Mesenchymal stem cell (in vitro differentiated cells and primary cell): Measurements from ENCODE around the gene RGS9BP.
"Not testable (repeated sequence)": the region's sequence is repeated elsewhere in the genome, so short reads cannot be mapped to it uniquely, and the experiment has no call there.

Source experiments
- DNase-seq: peaks from one replicate; pipeline ENCODE4 v3.0.0-alpha.2; 2013
- H2AFZ ChIP-seq: one replicate; pipeline ENCODE4 v1.6.1; 2013; ENCODE audit warnings: low read depth, mild to moderate bottlenecking, control low read depth, inconsistent platforms, low read length, moderate library complexity
- H2AK5ac ChIP-seq: 2 replicates; pipeline ENCODE4 v1.6.1; 2013; ENCODE audit warnings: low read length, moderate library complexity, mild to moderate bottlenecking, inconsistent platforms; ENCODE audit not compliant: severe bottlenecking
- H2BK120ac ChIP-seq: one replicate; pipeline ENCODE4 v1.6.1; 2013; ENCODE audit warnings: low read depth, mild to moderate bottlenecking, inconsistent platforms, low read length, moderate library complexity
- H2BK12ac ChIP-seq, 2 experiments: one replicate each; pipeline ENCODE4 v1.6.1; 2013; ENCODE audit warnings: inconsistent platforms in 2 of 2, low read length in 2 of 2, mild to moderate bottlenecking in 2 of 2, moderate library complexity in 2 of 2, control low read depth in 1 of 2
- H2BK15ac ChIP-seq: one replicate; pipeline ENCODE4 v1.6.1; 2013; ENCODE audit warnings: mild to moderate bottlenecking, low read depth, inconsistent platforms; ENCODE audit not compliant: poor library complexity, severe bottlenecking
- H2BK5ac ChIP-seq: 2 replicates; pipeline ENCODE4 v1.6.1; 2013; ENCODE audit warnings: low read depth, mild to moderate bottlenecking, low read length, control low read depth, inconsistent platforms; ENCODE audit not compliant: poor library complexity, severe bottlenecking
- H3K14ac ChIP-seq, 2 experiments: one replicate each; pipeline ENCODE4 v1.6.1; 2013; ENCODE audit warnings: inconsistent platforms in 2 of 2, low read length in 2 of 2, control low read depth in 1 of 2, mild to moderate bottlenecking in 1 of 2, moderate library complexity in 1 of 2
- H3K18ac ChIP-seq, 2 experiments: one replicate each; pipeline ENCODE4 v1.6.1; 2013; ENCODE audit warnings: inconsistent platforms in 2 of 2, low read length in 2 of 2, control low read depth in 1 of 2, low read depth in 1 of 2, mild to moderate bottlenecking in 1 of 2
- H3K23ac ChIP-seq, 2 experiments: one replicate each; pipeline ENCODE4 v1.6.1; 2013; ENCODE audit warnings: inconsistent platforms in 2 of 2, low read length in 2 of 2, mild to moderate bottlenecking in 2 of 2, moderate library complexity in 2 of 2, control low read depth in 1 of 2
- H3K27ac ChIP-seq: 2 replicates; pipeline ENCODE4 v1.5.1; 2013; ENCODE audit warnings: mild to moderate bottlenecking, moderate library complexity, low read length, control low read depth, inconsistent platforms; ENCODE audit not compliant: poor library complexity, severe bottlenecking
- H3K27me3 ChIP-seq, 2 experiments: 2 replicates each; pipeline versions ENCODE4 v1.6.1 to v1.7.0; 2013; ENCODE audit warnings: low read length in 2 of 2, mild to moderate bottlenecking in 2 of 2, moderate library complexity in 2 of 2, control low read depth in 1 of 2, inconsistent platforms in 1 of 2; ENCODE audit not compliant: control insufficient read depth in 1 of 2, insufficient read depth in 1 of 2
- H3K36me3 ChIP-seq, 2 experiments: 2 replicates each; pipeline versions ENCODE4 v1.6.1 to v1.7.0; 2013; ENCODE audit warnings: low read length in 2 of 2, control low read depth in 1 of 2, inconsistent platforms in 1 of 2, low read depth in 1 of 2, mild to moderate bottlenecking in 1 of 2; ENCODE audit not compliant: insufficient read depth in 2 of 2, control insufficient read depth in 1 of 2
- H3K4ac ChIP-seq, 2 experiments: one replicate each; pipeline ENCODE4 v1.6.1; 2013; ENCODE audit warnings: inconsistent platforms in 2 of 2, low read length in 2 of 2, mild to moderate bottlenecking in 2 of 2, moderate library complexity in 2 of 2, control low read depth in 1 of 2, low read depth in 1 of 2
- H3K4me1 ChIP-seq: 2 replicates; pipeline ENCODE4 v1.6.1; 2013; ENCODE audit warnings: low read depth, low read length, control low read depth; ENCODE audit not compliant: control insufficient read depth, insufficient read depth
- H3K4me2 ChIP-seq: 2 replicates; pipeline ENCODE4 v1.6.1; 2013; ENCODE audit warnings: low read length, mild to moderate bottlenecking, inconsistent platforms; ENCODE audit not compliant: poor library complexity, severe bottlenecking
- H3K4me3 ChIP-seq, 2 experiments: 2 replicates each; pipeline versions ENCODE4 v1.5.1 to v1.7.0; 2013; ENCODE audit warnings: low read length in 2 of 2, mild to moderate bottlenecking in 2 of 2, control low read depth in 1 of 2, low read depth in 1 of 2; ENCODE audit not compliant: insufficient read depth in 1 of 2
- H3K79me1 ChIP-seq: replicated peaks from 2 replicates; pipeline ENCODE4 v1.6.1; 2013; ENCODE audit warnings: mild to moderate bottlenecking, control low read depth, low read length, inconsistent platforms; ENCODE audit not compliant: poor library complexity, severe bottlenecking
- H3K9ac ChIP-seq: 2 replicates; pipeline ENCODE4 v1.7.0; 2013; ENCODE audit warnings: mild to moderate bottlenecking, low read length, moderate library complexity
- H3K9me3 ChIP-seq: 2 replicates; pipeline ENCODE4 v1.7.0; 2013; ENCODE audit warnings: mild to moderate bottlenecking, low read length; ENCODE audit not compliant: control insufficient read depth
- H4K8ac ChIP-seq: one replicate; pipeline ENCODE4 v1.6.1; 2013; ENCODE audit warnings: inconsistent platforms, mild to moderate bottlenecking, low read length, moderate library complexity
- H4K91ac ChIP-seq: one replicate; pipeline ENCODE4 v1.6.1; 2013; ENCODE audit warnings: mild to moderate bottlenecking, low read length, inconsistent platforms
- WGBS: methylation state at CpG from one replicate; pipeline ENCODE4 v1.1.7; 2013; ENCODE audit warnings: mixed read lengths; 5-methylcytosine and 5-hydroxymethylcytosine counted together

The RGS9BP gene

DNA sequence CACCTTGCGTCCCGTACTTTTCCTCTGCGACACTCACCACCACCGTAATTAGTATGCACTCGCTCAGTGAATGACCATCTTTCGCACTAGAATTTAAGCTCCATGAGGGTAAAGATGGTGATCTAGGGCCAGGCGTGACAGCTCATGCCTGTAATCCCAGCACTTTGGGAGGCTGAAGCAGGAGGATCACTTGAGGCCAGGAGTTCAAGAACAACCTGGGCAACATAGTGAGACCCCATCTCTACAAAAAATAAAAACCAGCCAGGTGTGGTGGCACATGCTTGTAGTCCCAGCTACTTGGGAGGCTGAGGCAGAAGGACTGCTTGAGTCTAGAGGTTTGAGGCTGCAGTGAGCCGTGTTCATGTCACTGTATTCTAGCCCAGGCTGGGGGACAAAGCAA is 19.3 kb upstream of the RGS9BP start:
- not testable (repeated sequence) for H2AFZ ChIP-seq, H3K9ac ChIP-seq, DNase-seq, H2AK5ac ChIP-seq, H3K4me3 ChIP-seq, H2BK5ac ChIP-seq, H3K27me3 ChIP-seq, H2BK15ac ChIP-seq, H2BK120ac ChIP-seq, H4K91ac ChIP-seq, H3K9me3 ChIP-seq, H3K4me1 ChIP-seq, H3K18ac ChIP-seq, H3K23ac ChIP-seq, H4K8ac ChIP-seq, H3K27ac ChIP-seq, H3K4ac ChIP-seq, H3K14ac ChIP-seq, H3K4me2 ChIP-seq, H2BK12ac ChIP-seq
- 100% methylated on average over 8 of the region's 8 CpGs for WGBS
- Histone ChIP-seq H3K36me3 (peaks cover 40 to 44% of the 10 kb centered on the region in 2 experiments), H3K79me1 (peaks cover 45% of the 10 kb centered on the region)

GRCh38 chr19:32658075-32658474 is 17.6 kb upstream of the RGS9BP start:
- no peak for DNase-seq
- Histone ChIP-seq H2AFZ (no peak overlapping the region), H3K9me3 (no peaks in the 10 kb centered on the region), H2BK15ac (no peak overlapping the region), H3K4me1 (peaks cover 1% of the 10 kb centered on the region), H3K4ac (no peak overlapping the region), H3K14ac (no peak overlapping the region), H3K36me3 (peaks cover 40 to 41% of the 10 kb centered on the region in 2 experiments), H2BK12ac (no peak overlapping the region), H3K79me1 (peaks cover 38% of the 10 kb centered on the region), H4K8ac (no peak overlapping the region), H2BK120ac (no peak overlapping the region), H4K91ac (no peak overlapping the region), H3K27me3 (no peaks in the 10 kb centered on the region), H3K23ac (no peak overlapping the region), H3K4me3 (no peak overlapping the region), H3K27ac (no peak overlapping the region), H2AK5ac (no peak overlapping the region), H3K18ac (no peak overlapping the region), H3K9ac (no peak overlapping the region), H2BK5ac (no peak overlapping the region), H3K4me2 (no peak overlapping the region)
- 95% methylated on average over 10 of the region's 10 CpGs for WGBS

GRCh38 chr19:32658527-32658926 is 17.1 kb upstream of the RGS9BP start:
- Histone ChIP-seq H3K36me3 (peaks cover 36% of the 10 kb centered on the region in 2 experiments), H3K14ac (no peak overlapping the region), H3K9ac (no peak overlapping the region), H3K27ac (no peak overlapping the region), H2AK5ac (no peak overlapping the region), H4K8ac (no peak overlapping the region), H3K9me3 (no peaks in the 10 kb centered on the region), H3K4ac (no peak overlapping the region), H3K4me1 (peaks cover 1% of the 10 kb centered on the region), H2BK120ac (no peak overlapping the region), H3K23ac (no peak overlapping the region), H4K91ac (no peak overlapping the region), H2BK12ac (no peak overlapping the region), H3K4me3 (no peak overlapping the region), H3K4me2 (no peak overlapping the region), H2BK15ac (no peak overlapping the region), H3K27me3 (no peaks in the 10 kb centered on the region), H3K79me1 (peaks cover 34% of the 10 kb centered on the region), H3K18ac (no peak overlapping the region), H2BK5ac (no peak overlapping the region), H2AFZ (no peak overlapping the region)
- DNase-seq = no peak
- WGBS = 88% methylated on average over 10 of the region's 10 CpGs

DNA sequence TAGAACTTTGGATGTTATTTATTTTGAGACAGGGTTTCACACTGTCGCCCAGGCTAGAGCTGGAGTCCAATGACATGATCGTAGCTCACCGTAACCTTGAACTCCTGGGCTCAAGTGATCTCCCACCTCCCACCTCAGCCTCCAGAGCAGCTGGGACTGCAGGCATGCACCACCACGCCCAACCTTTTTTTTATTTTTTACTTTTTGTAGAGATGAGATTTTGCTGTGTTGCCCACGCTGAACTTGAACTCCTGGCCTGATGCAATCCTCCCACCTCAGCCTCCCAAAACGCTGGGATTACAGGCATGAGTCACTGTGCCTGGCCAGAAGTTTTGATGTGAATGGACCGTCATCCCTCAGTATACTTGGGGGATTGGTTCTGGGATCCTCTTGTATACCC is 14.3 kb upstream of the RGS9BP start:
- 92% methylated on average over 5 of the region's 7 CpGs for WGBS

More for the DNA sequence above, 14.3 kb upstream of the RGS9BP start:
- no peak overlapping the region for H2BK5ac ChIP-seq
- no peak overlapping the region for H2AFZ ChIP-seq
- no peak overlapping the region for H3K14ac ChIP-seq
- no peak overlapping the region for H2BK15ac ChIP-seq
- DNase-seq = no peak
- no peak overlapping the region for H3K27ac ChIP-seq
- H3K79me1 ChIP-seq = peaks cover 28% of the 10 kb centered on the region
- H4K8ac ChIP-seq = no peak overlapping the region
- no peak overlapping the region for H2AK5ac ChIP-seq
- no peak overlapping the region for H3K4ac ChIP-seq
- no peak overlapping the region for H3K4me2 ChIP-seq
- H3K27me3 ChIP-seq = no peaks in the 10 kb centered on the region
- no peak overlapping the region for H3K9ac ChIP-seq
- peaks cover 20 to 23% of the 10 kb centered on the region in 2 experiments for H3K36me3 ChIP-seq
- no peak overlapping the region for H3K18ac ChIP-seq
- H2BK120ac ChIP-seq = no peak overlapping the region
- no peaks in the 10 kb centered on the region for H3K9me3 ChIP-seq
- H3K4me3 ChIP-seq = no peak overlapping the region
- H2BK12ac ChIP-seq = no peak overlapping the region
- peaks cover 1% of the 10 kb centered on the region for H3K4me1 ChIP-seq
- H4K91ac ChIP-seq = no peak overlapping the region
- H3K23ac ChIP-seq = no peak overlapping the region
